Natural killer cell (primary cell): ENCODE results near the gene GREB1. TPM values are rescaled to one million over a fixed set of nuclear protein-coding genes. Genes with fewer than 3 reads are reported as not detected.

Experiments used
- ATAC-seq, 3 donors: fragments of 150-1000 bp in 2 of 3; fragments of 200-7000 bp in 1 of 3; cut with Tn5 transposase; 1 replicate in 1 of 3; 2 replicates in 2 of 3; pipeline ENCODE4 v1.10.0; 2021; ENCODE audit warnings: mild to moderate bottlenecking in 2 of 3, moderate library complexity in 2 of 3
- DNase-seq, 2 donors: peaks; one replicate each; pipeline versions ENCODE4 v3.0.0 to v3.0.0-alpha.2; 2013 to 2021; ENCODE audit warnings: mixed read lengths in 1 of 2
- H3K27ac ChIP-seq: one replicate; pipeline ENCODE4 v1.5.1; 2013; ENCODE audit warnings: mild to moderate bottlenecking, low read length
- H3K27me3 ChIP-seq: one replicate; pipeline ENCODE4 v1.6.1; 2013; ENCODE audit warnings: low read length; ENCODE audit not compliant: control insufficient read depth, insufficient read depth
- H3K36me3 ChIP-seq: one replicate; pipeline ENCODE4 v1.6.1; 2013; ENCODE audit warnings: low read length; ENCODE audit not compliant: control insufficient read depth, insufficient read depth
- H3K4me1 ChIP-seq: one replicate; pipeline ENCODE4 v1.6.1; 2013; ENCODE audit warnings: low read length; ENCODE audit not compliant: control insufficient read depth, insufficient read depth
- H3K4me3 ChIP-seq: one replicate; pipeline ENCODE4 v1.5.1; 2013; ENCODE audit warnings: low read length
- H3K9me3 ChIP-seq: one replicate; pipeline ENCODE4 v1.6.1; 2013; ENCODE audit warnings: low read length; ENCODE audit not compliant: control insufficient read depth, insufficient read depth
- H3K27ac Mint-ChIP-seq, 2 donors: one replicate each; pipeline ENCODE4 v1.8.0; 2022; ENCODE audit warnings: mild to moderate bottlenecking in 2 of 2, mixed read lengths in 2 of 2, moderate library complexity in 1 of 2
- H3K27me3 Mint-ChIP-seq, 2 donors: one replicate each; pipeline ENCODE4 v1.8.0; 2022; ENCODE audit warnings: low read depth in 2 of 2, mixed read lengths in 2 of 2
- H3K36me3 Mint-ChIP-seq: one replicate; pipeline ENCODE4 v1.8.0; 2022; ENCODE audit warnings: mixed read lengths
- H3K4me1 Mint-ChIP-seq, 2 donors: one replicate each; pipeline ENCODE4 v1.8.0; 2022; ENCODE audit warnings: mixed read lengths in 2 of 2
- H3K4me3 Mint-ChIP-seq: one replicate; pipeline ENCODE4 v1.8.0; 2022; ENCODE audit warnings: mild to moderate bottlenecking, moderate library complexity, mixed read lengths
- H3K9me3 Mint-ChIP-seq, 2 donors: one replicate each; pipeline ENCODE4 v1.8.0; 2022; ENCODE audit warnings: mixed read lengths in 2 of 2
- WGBS: methylation state at CpG from one replicate; pipeline ENCODE4 v1.1.7; 2013; ENCODE audit warnings: missing lambda C conversion rate; ENCODE audit not compliant: insufficient coverage; 5-methylcytosine and 5-hydroxymethylcytosine counted together
- intact Hi-C: fragments of 100-400 bp; cut with micrococcal nuclease; formaldehyde crosslinking; loops from one replicate; pipeline ENCODE4 v1.14.2; 2022
- total RNA-seq, 4 donors: library from RNA; stranded (reverse); fragments of 120-200 nt in 1 of 4; gene quantifications; one replicate each; pipeline versions ENCODE4 v1.2.3 to v1.2.4, GENCODE V29; 2013 to 2022
- TF ChIP-seq, protein P1 (sequence below): fragments of 200-600 bp; IDR thresholded peaks from one replicate; pipeline ENCODE4 v1.8.0; 2022; ENCODE audit warnings: antibody characterized with exemption

The GREB1 gene
- total RNA-seq, 3 donors from 2014 or later (not counting 1 experiment from before 2014, with no cell fraction given): 0.85 to 2.5 (median 2.4) TPM

DNA sequence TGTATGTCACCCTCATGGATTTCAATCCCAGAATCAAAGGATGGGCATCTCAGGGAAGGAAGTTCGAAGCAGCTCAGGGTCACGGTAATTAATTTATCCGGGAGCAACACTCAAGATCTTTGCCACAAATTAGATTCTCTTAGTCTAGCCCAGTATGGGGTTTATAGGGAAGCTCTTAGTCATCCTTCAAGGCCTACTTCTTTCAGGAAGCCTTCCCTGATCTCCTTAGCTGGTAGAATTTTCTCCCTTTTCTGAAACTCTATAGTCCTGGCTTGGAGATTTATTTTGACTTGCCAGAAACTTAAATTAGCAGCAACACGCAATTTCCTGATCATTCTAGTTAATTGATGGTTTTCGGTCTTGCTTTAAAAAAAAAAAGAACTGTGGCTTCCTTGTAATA, 20.5 kb upstream of the GREB1 start:
- Mint-ChIP-seq H3K27me3 (peaks cover 6 to 9% of the 10 kb centered on the region in 2 donors), H3K27ac (no peak overlapping the region), H3K36me3 (no peaks in the 10 kb centered on the region), H3K9me3 (no peaks in the 10 kb centered on the region), H3K4me1 (no peaks in the 10 kb centered on the region), H3K4me3 (no peak overlapping the region)
- H3K4me3 ChIP-seq: no peak overlapping the region
- H3K4me1 ChIP-seq: no peaks in the 10 kb centered on the region
- no peaks in the 10 kb centered on the region for H3K27me3 ChIP-seq
- H3K27ac ChIP-seq: no peak overlapping the region
- TF ChIP-seq, protein P1, sequence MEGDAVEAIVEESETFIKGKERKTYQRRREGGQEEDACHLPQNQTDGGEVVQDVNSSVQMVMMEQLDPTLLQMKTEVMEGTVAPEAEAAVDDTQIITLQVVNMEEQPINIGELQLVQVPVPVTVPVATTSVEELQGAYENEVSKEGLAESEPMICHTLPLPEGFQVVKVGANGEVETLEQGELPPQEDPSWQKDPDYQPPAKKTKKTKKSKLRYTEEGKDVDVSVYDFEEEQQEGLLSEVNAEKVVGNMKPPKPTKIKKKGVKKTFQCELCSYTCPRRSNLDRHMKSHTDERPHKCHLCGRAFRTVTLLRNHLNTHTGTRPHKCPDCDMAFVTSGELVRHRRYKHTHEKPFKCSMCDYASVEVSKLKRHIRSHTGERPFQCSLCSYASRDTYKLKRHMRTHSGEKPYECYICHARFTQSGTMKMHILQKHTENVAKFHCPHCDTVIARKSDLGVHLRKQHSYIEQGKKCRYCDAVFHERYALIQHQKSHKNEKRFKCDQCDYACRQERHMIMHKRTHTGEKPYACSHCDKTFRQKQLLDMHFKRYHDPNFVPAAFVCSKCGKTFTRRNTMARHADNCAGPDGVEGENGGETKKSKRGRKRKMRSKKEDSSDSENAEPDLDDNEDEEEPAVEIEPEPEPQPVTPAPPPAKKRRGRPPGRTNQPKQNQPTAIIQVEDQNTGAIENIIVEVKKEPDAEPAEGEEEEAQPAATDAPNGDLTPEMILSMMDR: no peak
- 93% methylated on average over 5 of the region's 5 CpGs for WGBS
- ATAC-seq (no peak), DNase-seq (no peak)
- intact Hi-C loops: no loop called here
- no peaks in the 10 kb centered on the region for H3K36me3 ChIP-seq
- no peaks in the 10 kb centered on the region for H3K9me3 ChIP-seq

DNA sequence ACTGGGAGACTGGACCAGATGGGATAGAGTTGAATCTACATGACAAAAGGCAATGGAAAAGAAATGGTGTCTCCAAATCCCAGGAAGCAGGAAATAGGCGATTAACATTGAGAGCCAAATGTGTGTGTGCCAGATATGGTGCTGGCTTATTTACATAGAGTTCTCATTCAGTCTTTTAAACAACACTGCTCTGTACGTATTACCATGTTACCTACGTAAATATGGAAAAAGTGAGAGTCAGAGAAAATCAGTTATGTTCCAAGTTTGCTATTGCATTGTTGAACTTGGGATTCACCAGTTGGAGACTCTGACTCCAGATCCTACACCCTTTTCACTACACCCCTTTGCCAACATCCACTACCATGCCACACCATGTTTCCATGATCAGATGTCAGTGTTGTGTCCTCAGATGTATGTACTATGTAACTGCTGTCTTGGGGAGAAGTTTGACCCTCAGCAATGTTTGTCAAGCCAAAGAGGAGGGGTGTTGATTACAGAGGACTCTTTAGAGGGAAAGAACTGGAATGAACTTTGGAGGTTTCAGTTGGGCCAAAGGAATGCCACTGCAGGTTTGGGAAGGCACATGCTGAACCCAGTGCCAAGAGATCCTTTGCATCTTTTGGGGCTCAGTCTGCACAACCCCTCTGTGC, 19.6 kb upstream of the GREB1 start:
- Histone ChIP-seq H3K27ac (no peak overlapping the region), H3K4me3 (no peak overlapping the region), H3K9me3 (no peaks in the 10 kb centered on the region), H3K27me3 (no peaks in the 10 kb centered on the region), H3K36me3 (no peaks in the 10 kb centered on the region), H3K4me1 (no peaks in the 10 kb centered on the region)
- Mint-ChIP-seq H3K27ac (no peak overlapping the region), H3K4me1 (no peaks in the 10 kb centered on the region), H3K36me3 (no peaks in the 10 kb centered on the region), H3K9me3 (no peaks in the 10 kb centered on the region), H3K4me3 (no peak overlapping the region), H3K27me3 (peaks cover 6 to 9% of the 10 kb centered on the region in 2 donors)
- ATAC-seq (no peak), DNase-seq (no peak)
- intact Hi-C loops: no loop called here
- TF ChIP-seq, protein P1: no peak
- WGBS: 88% methylated on average over 2 of the region's 3 CpGs

DNA sequence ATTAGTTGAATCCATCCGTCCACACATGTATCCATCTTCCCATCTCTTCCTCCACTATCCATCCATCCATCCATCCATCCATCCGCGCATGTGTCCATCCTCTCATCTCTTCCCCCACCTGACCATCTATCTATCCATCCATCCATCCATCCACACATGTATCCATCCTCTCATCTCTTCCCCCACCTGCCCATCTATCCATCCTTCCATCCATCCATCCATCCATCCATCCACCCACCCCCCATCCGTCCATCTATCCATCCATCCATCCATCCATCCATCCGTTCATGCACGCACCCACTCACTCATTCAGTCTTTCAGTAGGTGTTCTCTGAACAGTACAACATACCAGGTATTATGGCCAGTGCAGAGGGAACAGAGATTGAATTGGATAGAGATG, 18.9 kb upstream of the GREB1 start:
- Mint-ChIP-seq H3K36me3 (no peaks in the 10 kb centered on the region), H3K4me3 (no peak overlapping the region), H3K9me3 (no peaks in the 10 kb centered on the region), H3K27ac (no peak overlapping the region), H3K4me1 (no peaks in the 10 kb centered on the region), H3K27me3 (peaks cover 6 to 9% of the 10 kb centered on the region in 2 donors)
- TF ChIP-seq, protein P1: no peak
- Histone ChIP-seq H3K36me3 (no peaks in the 10 kb centered on the region), H3K27me3 (no peaks in the 10 kb centered on the region), H3K9me3 (no peaks in the 10 kb centered on the region), H3K4me1 (no peaks in the 10 kb centered on the region), H3K4me3 (no peak overlapping the region), H3K27ac (no peak overlapping the region)
- WGBS: 89% methylated on average over 6 of the region's 6 CpGs
- ATAC-seq: no peak
- DNase-seq: no peak
- intact Hi-C loops: no loop called here

DNA sequence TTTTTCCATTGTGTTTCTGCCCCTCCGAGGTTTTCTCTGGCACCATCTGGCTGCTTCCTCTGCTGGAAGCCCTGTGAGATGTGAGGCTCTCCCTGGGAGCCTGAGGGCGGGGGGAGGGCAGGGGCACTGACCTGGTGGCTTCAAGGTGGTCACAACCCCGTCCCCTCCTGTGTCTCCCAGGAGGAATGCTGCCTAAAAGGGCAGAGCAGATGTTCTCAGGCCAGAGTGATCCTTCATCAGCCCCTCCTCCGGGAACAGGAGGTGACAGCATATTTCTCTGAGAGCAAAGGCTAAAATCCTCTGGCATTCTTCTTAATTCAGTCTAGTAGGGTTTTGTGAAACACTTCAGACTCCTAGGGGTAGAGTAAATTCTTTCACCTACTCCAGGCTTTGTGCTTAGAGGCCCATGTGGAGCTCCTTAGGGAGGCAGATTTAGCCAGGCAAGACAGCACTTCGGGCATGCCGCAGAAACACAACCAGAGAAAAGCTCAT, 18.3 kb upstream of the GREB1 start:
- Histone ChIP-seq H3K27ac (no peak overlapping the region), H3K4me1 (no peaks in the 10 kb centered on the region), H3K9me3 (no peaks in the 10 kb centered on the region), H3K4me3 (no peak overlapping the region), H3K36me3 (no peaks in the 10 kb centered on the region), H3K27me3 (no peaks in the 10 kb centered on the region)
- WGBS: 62% methylated on average over 5 of the region's 6 CpGs
- peaks cover 6 to 9% of the 10 kb centered on the region in 2 donors for H3K27me3 Mint-ChIP-seq
- H3K4me1 Mint-ChIP-seq: no peaks in the 10 kb centered on the region
- TF ChIP-seq, protein P1: no peak
- no peak for ATAC-seq
- no peaks in the 10 kb centered on the region for H3K9me3 Mint-ChIP-seq
- H3K36me3 Mint-ChIP-seq: no peaks in the 10 kb centered on the region
- H3K4me3 Mint-ChIP-seq: no peak overlapping the region
- H3K27ac Mint-ChIP-seq: no peak overlapping the region
- intact Hi-C loops: no loop called here
- no peak for DNase-seq
